ENCODE data around the gene TBC1D10A. TPM values are rescaled to one million over a fixed set of nuclear protein-coding genes. Genes with fewer than 3 reads are reported as not detected.
"Not testable (repeated sequence)": the region's sequence is repeated elsewhere in the genome, so short reads cannot be mapped to it uniquely, and the experiment has no call there.

The TBC1D10A gene
- polyA plus RNA-seq, 1 donor (not counting 4 experiments of a cell fraction or from before 2014, with no cell fraction given), result 17.8 TPM

- H3K9ac ChIP-seq (ENCODE audit: control insufficient read depth, extremely low read depth, insufficient read depth, low read length), result no peak overlapping the region
- H3K4me1 ChIP-seq (ENCODE audit: control insufficient read depth, extremely low read depth, insufficient read depth, low read length), result no peaks in the 10 kb centered on the region
- no peak for FAIRE-seq
- no peaks in the 10 kb centered on the region for H4K20me1 ChIP-seq (ENCODE audit: control insufficient read depth, extremely low read depth, insufficient read depth, low read length)
- no peak overlapping the region for H3K4me3 ChIP-seq (ENCODE audit: control insufficient read depth in 2 of 3, extremely low read depth in 1 of 3, insufficient read depth in 2 of 3, low read depth in 1 of 3, low read length in 3 of 3)
- H3K27ac ChIP-seq (ENCODE audit: control insufficient read depth, insufficient read depth, low read length), result no peak overlapping the region
- H3K36me3 ChIP-seq (ENCODE audit: control insufficient read depth in 2 of 2, extremely low read depth in 1 of 2, insufficient read depth in 2 of 2, low read length in 2 of 2), result peaks cover 66 to 67% of the 10 kb centered on the region in 2 experiments
- no peaks in the 10 kb centered on the region for H3K9me3 ChIP-seq (ENCODE audit: control insufficient read depth, low read depth, low read length)
- no peaks in the 10 kb centered on the region for H3K27me3 ChIP-seq (ENCODE audit: control insufficient read depth, extremely low read depth, insufficient read depth, low read length)
- no peaks in the 10 kb centered on the region for H3K79me2 ChIP-seq (ENCODE audit: control insufficient read depth, insufficient read depth, low read length)
- no peak for DNase-seq (ENCODE audit: low read depth, low spot score)
- H3K4me2 ChIP-seq (ENCODE audit: control insufficient read depth, extremely low read depth, insufficient read depth, low read depth, low read length), result no peak overlapping the region
- dilution Hi-C loops (cut with MboI; ENCODE audit: extremely low pct_ligation_motif_present, low sequenced_read_pairs), result no loop called here
- no peaks in the 10 kb centered on the region for H3K9me1 ChIP-seq (ENCODE audit: control insufficient read depth, extremely low read depth, insufficient read depth, low read length)
- H2AFZ ChIP-seq (ENCODE audit: control insufficient read depth, low read length), result no peak overlapping the region
- TF ChIP-seq CTCF (optimal IDR thresholded peaks at IDR 0.05 in 1 of 3, IDR thresholded peaks at IDR 0.05 in 1 of 3, conservative IDR thresholded peaks at IDR 0.05 in 1 of 3; ENCODE audit: extremely low read depth in 1 of 3, insufficient read depth in 2 of 3, low read length in 3 of 3) (no peak), EZH2 (IDR thresholded peaks at IDR 0.05; ENCODE audit: low read length) (no peak)
These were observed 12.1 kb upstream of the TBC1D10A start for GRCh38 chr22:30338802-30339201.

- dilution Hi-C loops (cut with MboI; ENCODE audit: extremely low pct_ligation_motif_present, low sequenced_read_pairs); H4K20me1 ChIP-seq (ENCODE audit: control insufficient read depth, extremely low read depth, insufficient read depth, low read length); H3K9me3 ChIP-seq (ENCODE audit: control insufficient read depth, low read depth, low read length); FAIRE-seq; H3K4me1 ChIP-seq (ENCODE audit: control insufficient read depth, extremely low read depth, insufficient read depth, low read length); H3K4me3 ChIP-seq (ENCODE audit: control insufficient read depth in 2 of 3, extremely low read depth in 1 of 3, insufficient read depth in 2 of 3, low read depth in 1 of 3, low read length in 3 of 3); H2AFZ ChIP-seq (ENCODE audit: control insufficient read depth, low read length); H3K27me3 ChIP-seq (ENCODE audit: control insufficient read depth, extremely low read depth, insufficient read depth, low read length); H3K4me2 ChIP-seq (ENCODE audit: control insufficient read depth, extremely low read depth, insufficient read depth, low read depth, low read length); DNase-seq (ENCODE audit: low read depth, low spot score); H3K79me2 ChIP-seq (ENCODE audit: control insufficient read depth, insufficient read depth, low read length); H3K9me1 ChIP-seq (ENCODE audit: control insufficient read depth, extremely low read depth, insufficient read depth, low read length); H3K9ac ChIP-seq (ENCODE audit: control insufficient read depth, extremely low read depth, insufficient read depth, low read length); H3K27ac ChIP-seq (ENCODE audit: control insufficient read depth, insufficient read depth, low read length): not testable (repeated sequence)
- H3K36me3 ChIP-seq (ENCODE audit: control insufficient read depth in 2 of 2, extremely low read depth in 1 of 2, insufficient read depth in 2 of 2, low read length in 2 of 2), result peaks cover 66 to 69% of the 10 kb centered on the region in 2 experiments
These were observed 11.6 kb upstream of the TBC1D10A start for GRCh38 chr22:30338341-30338740.

- no peak overlapping the region for H3K4me3 ChIP-seq (ENCODE audit: control insufficient read depth in 2 of 3, extremely low read depth in 1 of 3, insufficient read depth in 2 of 3, low read depth in 1 of 3, low read length in 3 of 3)
These were observed 10.7 kb upstream of the TBC1D10A start for GRCh38 chr22:30337461-30337778.

More at GRCh38 chr22:30337461-30337778, 10.7 kb upstream of the TBC1D10A start:
- H3K27ac ChIP-seq (ENCODE audit: control insufficient read depth, insufficient read depth, low read length), result no peak overlapping the region
- no peaks in the 10 kb centered on the region for H3K27me3 ChIP-seq (ENCODE audit: control insufficient read depth, extremely low read depth, insufficient read depth, low read length)
- H3K79me2 ChIP-seq (ENCODE audit: control insufficient read depth, insufficient read depth, low read length), result no peaks in the 10 kb centered on the region
- FAIRE-seq (no peak), DNase-seq (ENCODE audit: low read depth, low spot score) (no peak)
- no peaks in the 10 kb centered on the region for H3K4me1 ChIP-seq (ENCODE audit: control insufficient read depth, extremely low read depth, insufficient read depth, low read length)
- no peaks in the 10 kb centered on the region for H3K9me3 ChIP-seq (ENCODE audit: control insufficient read depth, low read depth, low read length)
- TF ChIP-seq CTCF (optimal IDR thresholded peaks at IDR 0.05 in 1 of 3, IDR thresholded peaks at IDR 0.05 in 1 of 3, conservative IDR thresholded peaks at IDR 0.05 in 1 of 3; ENCODE audit: extremely low read depth in 1 of 3, insufficient read depth in 2 of 3, low read length in 3 of 3) (no peak), EZH2 (IDR thresholded peaks at IDR 0.05; ENCODE audit: low read length) (no peak)
- peaks cover 62 to 69% of the 10 kb centered on the region in 2 experiments for H3K36me3 ChIP-seq (ENCODE audit: control insufficient read depth in 2 of 2, extremely low read depth in 1 of 2, insufficient read depth in 2 of 2, low read length in 2 of 2)
- no peak overlapping the region for H3K4me2 ChIP-seq (ENCODE audit: control insufficient read depth, extremely low read depth, insufficient read depth, low read depth, low read length)
- no peaks in the 10 kb centered on the region for H4K20me1 ChIP-seq (ENCODE audit: control insufficient read depth, extremely low read depth, insufficient read depth, low read length)
- H2AFZ ChIP-seq (ENCODE audit: control insufficient read depth, low read length), result no peak overlapping the region
- no peaks in the 10 kb centered on the region for H3K9me1 ChIP-seq (ENCODE audit: control insufficient read depth, extremely low read depth, insufficient read depth, low read length)
- no peak overlapping the region for H3K9ac ChIP-seq (ENCODE audit: control insufficient read depth, extremely low read depth, insufficient read depth, low read length)
- dilution Hi-C loops (cut with MboI; ENCODE audit: extremely low pct_ligation_motif_present, low sequenced_read_pairs), result no loop called here

All from keratinocyte (primary cell).